Prostate gland (tissue), 2 donors: ENCODE measurements around the gene PIGU. TPM values are rescaled to one million over a fixed set of nuclear protein-coding genes. Genes with fewer than 3 reads are reported as not detected.

Experiments
- DNase-seq: peaks from one replicate; pipeline ENCODE4 v3.0.0-alpha.2; 2019; ENCODE audit warnings: low spot score
- H3K27ac ChIP-seq, 2 donors: fragments of 200-600 bp; sonication (generic); 2 replicates each; pipeline ENCODE4 v1.5.1; 2017 to 2019
- H3K27me3 ChIP-seq: fragments of 200-600 bp; sonication (generic); replicated peaks from 2 replicates; pipeline ENCODE4 v1.5.1; 2019; ENCODE audit not compliant: insufficient read depth
- H3K36me3 ChIP-seq, 2 donors: fragments of 200-600 bp; sonication (generic); 1 replicate in 1 of 2; 2 replicates in 1 of 2; pipeline versions ENCODE4 v1.5.1 to v1.8.1; 2017 to 2019
- H3K4me1 ChIP-seq: fragments of 200-600 bp; sonication (generic); replicated peaks from 2 replicates; pipeline ENCODE4 v1.5.1; 2019
- H3K4me3 ChIP-seq, 2 donors: fragments of 200-600 bp; sonication (generic); 2 replicates each; pipeline ENCODE4 v1.5.1; 2017 to 2019
- H3K9me3 ChIP-seq: fragments of 200-600 bp; sonication (generic); 2 replicates; pipeline ENCODE4 v1.5.1; 2017
- CTCF ChIP-seq, 4 experiments: fragments of 200-600 bp in 2 of 4; fragments of 450-650 bp in 2 of 4; sonication (generic) in 2 of 4; IDR thresholded peaks; 1 replicate in 3 of 4; 2 replicates in 1 of 4; pipeline ENCODE4 v1.5.1; 2016 to 2019; ENCODE audit warnings: antibody characterized with exemption in 4 of 4, mild to moderate bottlenecking in 2 of 4, moderate library complexity in 2 of 4
- POLR2A ChIP-seq: fragments of 450-650 bp; IDR thresholded peaks from one replicate; pipeline ENCODE4 v1.6.1; 2016; ENCODE audit warnings: antibody characterized with exemption, mild to moderate bottlenecking
- POLR2AphosphoS5 ChIP-seq: sonication (generic); formaldehyde crosslinking; IDR thresholded peaks from one replicate; pipeline ENCODE4 v1.6.1; 2017; ENCODE audit warnings: antibody characterized with exemption
- WGBS: methylation state at CpG from one replicate; pipeline ENCODE4 v1.1.5; 2018; 5-methylcytosine and 5-hydroxymethylcytosine counted together
- intact Hi-C: fragments of 100-400 bp; cut with DNase I; formaldehyde crosslinking; loops from one replicate; pipeline ENCODE4 v1.14.2; 2022
- total RNA-seq, 2 donors: library from RNA; depleted of rRNA; stranded (reverse); fragments of >200 nt; gene quantifications; one replicate each; pipeline ENCODE4 v1.1.0, GENCODE V29; 2016

PIGU gene
- total RNA-seq, 2 donors from 2014 or later, result 18.2 to 26.4 TPM

GRCh38 chr20:34712525-34713192, 35.8 kb upstream of the PIGU start:
- H3K9me3 ChIP-seq, result no peaks in the 10 kb centered on the region
- H3K36me3 ChIP-seq, result no peaks in the 10 kb centered on the region
- TF ChIP-seq POLR2A (no peak), POLR2AphosphoS5 (no peak), CTCF (IDR thresholded peaks at IDR 0.05) (no peak)
- WGBS, result 78% methylated on average over 5 of the region's 5 CpGs
- H3K27ac ChIP-seq, result no peak overlapping the region
- no peak for DNase-seq
- intact Hi-C loops, result no loop called here
- peaks cover 5% of the 10 kb centered on the region for H3K4me1 ChIP-seq
- H3K4me3 ChIP-seq, result no peak overlapping the region
- H3K27me3 ChIP-seq, result no peaks in the 10 kb centered on the region

GRCh38 chr20:34711813-34712430, 35.0 kb upstream of the PIGU start:
- H3K4me1 ChIP-seq, result peaks cover 5% of the 10 kb centered on the region
- H3K27me3 ChIP-seq, result no peaks in the 10 kb centered on the region
- no peak overlapping the region for H3K4me3 ChIP-seq
- H3K9me3 ChIP-seq, result no peaks in the 10 kb centered on the region
- intact Hi-C loops, result loop anchor here (2.0 kb wide), 1 partner anchor 131 kb away; no protein-coding TSS in a partner anchor
- no peak for DNase-seq
- H3K27ac ChIP-seq, result no peak overlapping the region
- no peaks in the 10 kb centered on the region for H3K36me3 ChIP-seq
- TF ChIP-seq POLR2AphosphoS5 (no peak), CTCF (IDR thresholded peaks at IDR 0.05) (no peak), POLR2A (no peak)
- 92% methylated on average over 3 of the region's 3 CpGs for WGBS

- TF ChIP-seq CTCF (IDR thresholded peaks at IDR 0.05) (no peak), POLR2A (no peak), POLR2AphosphoS5 (no peak)
- Histone ChIP-seq H3K36me3 (no peaks in the 10 kb centered on the region), H3K4me3 (no peak overlapping the region), H3K4me1 (peaks cover 5% of the 10 kb centered on the region), H3K9me3 (no peaks in the 10 kb centered on the region), H3K27ac (peak overlapping the region in 1 of 2 donors; percentile 89), H3K27me3 (no peaks in the 10 kb centered on the region)
- WGBS, result 87% methylated on average over 9 of the region's 9 CpGs
- intact Hi-C loops, result loop anchor here (2.0 kb wide), 1 partner anchor 130 kb away; no protein-coding TSS in a partner anchor
- DNase-seq, result no peak
Observed at GRCh38 chr20:34710861-34711574, 34.1 kb upstream of the PIGU start.

- H3K4me3 ChIP-seq, result peak overlapping the region; percentile 59 to 67
- no peaks in the 10 kb centered on the region for H3K27me3 ChIP-seq
- peak overlapping the region; percentile 89 to 99 for H3K27ac ChIP-seq
Observed at GRCh38 chr20:34710568-34710839, 33.6 kb upstream of the PIGU start.

More at GRCh38 chr20:34710568-34710839, 33.6 kb upstream of the PIGU start:
- TF ChIP-seq POLR2AphosphoS5 (no peak), POLR2A (no peak), CTCF (IDR thresholded peaks at IDR 0.05) (no peak)
- H3K4me1 ChIP-seq, result peaks cover 5% of the 10 kb centered on the region
- no peak for DNase-seq
- intact Hi-C loops, result loop anchor here (2.0 kb wide), 1 partner anchor 130 kb away; no protein-coding TSS in a partner anchor
- H3K36me3 ChIP-seq, result no peaks in the 10 kb centered on the region
- no peaks in the 10 kb centered on the region for H3K9me3 ChIP-seq
